Measurements from ENCODE around the gene DHRS3.

Gene DHRS3

GRCh38 chr1:12615865-12616708 is 1.9 kb downstream of the DHRS3 start:
- no peak for DNase-seq (ENCODE audit: low spot score)

- no peak for DNase-seq (ENCODE audit: low spot score)
These were observed 2.7 kb downstream of the DHRS3 start for GRCh38 chr1:12615159-12615864.

GRCh38 chr1:12614402-12615158 is 3.4 kb downstream of the DHRS3 start:
- DNase-seq (ENCODE audit: low spot score): no peak

- no peak for DNase-seq (ENCODE audit: low spot score)
These were observed 4.8 kb downstream of the DHRS3 start for GRCh38 chr1:12613180-12613579.

- no peak for DNase-seq (ENCODE audit: low spot score)
These were observed 7.1 kb downstream of the DHRS3 start for GRCh38 chr1:12610941-12611340.

GRCh38 chr1:12610305-12610935 is 7.6 kb downstream of the DHRS3 start:
- DNase-seq (ENCODE audit: low spot score): no peak

GRCh38 chr1:12609469-12610003 is 8.5 kb downstream of the DHRS3 start:
- DNase-seq (ENCODE audit: low spot score): no peak

GRCh38 chr1:12608311-12608957 is 9.6 kb downstream of the DHRS3 start:
- no peak for DNase-seq (ENCODE audit: low spot score)

GRCh38 chr1:12607263-12607662 is 10.7 kb downstream of the DHRS3 start:
- no peak for DNase-seq (ENCODE audit: low spot score)

GRCh38 chr1:12604986-12605385 is 13.0 kb downstream of the DHRS3 start:
- no peak for DNase-seq (ENCODE audit: low spot score)

GRCh38 chr1:12604114-12604874 is 13.7 kb downstream of the DHRS3 start:
- DNase-seq (ENCODE audit: low spot score): no peak

- no peak for DNase-seq (ENCODE audit: low spot score)
These were observed 14.8 kb downstream of the DHRS3 start for GRCh38 chr1:12603224-12603623.

GRCh38 chr1:12602659-12603024 is 15.4 kb downstream of the DHRS3 start:
- DNase-seq (ENCODE audit: low spot score): no peak

- DNase-seq (ENCODE audit: low spot score): no peak
These were observed 16.0 kb downstream of the DHRS3 start for GRCh38 chr1:12601700-12602658.

GRCh38 chr1:12600880-12601633 is 17.0 kb downstream of the DHRS3 start:
- DNase-seq (ENCODE audit: low spot score): peak; percentile 36

- DNase-seq (ENCODE audit: low spot score): no peak
These were observed 17.7 kb downstream of the DHRS3 start for GRCh38 chr1:12600335-12600734.

GRCh38 chr1:12599657-12600056 is 18.4 kb downstream of the DHRS3 start:
- DNase-seq (ENCODE audit: low spot score): no peak

GRCh38 chr1:12598974-12599373 is 19.0 kb downstream of the DHRS3 start:
- no peak for DNase-seq (ENCODE audit: low spot score)

GRCh38 chr1:12597792-12598191 is 20.2 kb downstream of the DHRS3 start:
- no peak for DNase-seq (ENCODE audit: low spot score)

Measured in germinal center (tissue), 1 donor.